Measurements from ENCODE around the gene KAZN.

KAZN gene

GRCh38 chr1:14843525-14843924 is 245.0 kb downstream of the KAZN start:
- DNase-seq (ENCODE audit: insufficient read length, low spot score) (no peak), FAIRE-seq (no peak)

- no peak for FAIRE-seq
- no peak for DNase-seq (ENCODE audit: insufficient read length, low spot score)
These were observed 245.9 kb downstream of the KAZN start for GRCh38 chr1:14844356-14844755.

- DNase-seq (ENCODE audit: insufficient read length, low spot score): no peak
- FAIRE-seq: no peak
These were observed 246.6 kb downstream of the KAZN start for GRCh38 chr1:14844923-14845617.

GRCh38 chr1:14845851-14846250 is 247.4 kb downstream of the KAZN start:
- DNase-seq (ENCODE audit: insufficient read length, low spot score): no peak
- no peak for FAIRE-seq

GRCh38 chr1:14846688-14847087 is 248.2 kb downstream of the KAZN start:
- FAIRE-seq (no peak), DNase-seq (ENCODE audit: insufficient read length, low spot score) (no peak)

DNA sequence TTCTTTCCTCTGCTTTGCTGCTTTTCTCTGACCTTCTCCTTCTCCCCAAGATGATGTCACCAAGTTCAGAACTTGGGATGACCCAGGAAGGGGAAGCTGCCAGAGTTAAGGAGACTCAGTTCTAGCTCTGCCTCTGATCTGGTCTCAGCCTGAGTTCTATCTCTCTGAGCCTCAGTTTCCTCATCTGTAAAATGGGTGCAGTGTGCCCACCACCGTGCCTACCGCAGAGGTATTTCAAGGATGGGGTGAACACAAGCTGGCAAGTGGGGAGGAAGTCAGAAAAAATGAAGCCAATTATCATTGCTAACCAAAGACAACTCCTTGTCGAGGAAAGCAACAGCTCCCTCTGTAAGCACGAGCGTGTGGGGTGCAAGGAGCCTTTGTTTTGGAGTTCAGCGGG is 249.7 kb downstream of the KAZN start:
- DNase-seq (ENCODE audit: insufficient read length, low spot score): no peak
- FAIRE-seq: no peak

GRCh38 chr1:14848625-14849024 is 250.1 kb downstream of the KAZN start:
- DNase-seq (ENCODE audit: insufficient read length, low spot score) (no peak), FAIRE-seq (no peak)

DNA sequence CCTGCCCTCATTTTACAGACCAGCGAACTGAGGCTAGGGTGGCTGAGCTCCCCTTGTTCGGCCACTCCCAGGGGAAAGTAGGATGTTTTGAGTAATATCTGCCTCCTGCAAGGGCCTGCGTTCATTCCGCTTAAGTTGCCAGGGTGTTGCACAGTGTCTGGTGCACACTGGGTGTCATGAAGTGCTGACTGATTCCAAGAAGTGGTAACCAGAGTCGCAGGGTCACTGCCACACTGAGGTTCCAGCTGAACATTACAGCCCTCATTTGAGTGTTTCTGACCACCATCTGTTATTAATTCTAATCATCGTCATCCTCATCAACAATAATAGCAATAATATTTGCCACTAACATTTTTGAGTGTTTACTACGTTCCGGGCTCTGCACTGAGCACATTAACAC is 250.6 kb downstream of the KAZN start:
- no peak for DNase-seq (ENCODE audit: insufficient read length, low spot score)
- FAIRE-seq: no peak

GRCh38 chr1:14850563-14850962 is 252.1 kb downstream of the KAZN start:
- FAIRE-seq (no peak), DNase-seq (ENCODE audit: insufficient read length, low spot score) (no peak)

GRCh38 chr1:14851760-14852159 is 253.3 kb downstream of the KAZN start:
- DNase-seq (ENCODE audit: insufficient read length, low spot score) (no peak), FAIRE-seq (no peak)

- DNase-seq (ENCODE audit: insufficient read length, low spot score): no peak
- FAIRE-seq: no peak
These were observed 253.8 kb downstream of the KAZN start for GRCh38 chr1:14852291-14852690.

GRCh38 chr1:14853518-14853917 is 255.0 kb downstream of the KAZN start:
- DNase-seq (ENCODE audit: insufficient read length, low spot score) (no peak), FAIRE-seq (no peak)

GRCh38 chr1:14855268-14855667 is 256.8 kb downstream of the KAZN start:
- FAIRE-seq (no peak), DNase-seq (ENCODE audit: insufficient read length, low spot score) (no peak)

DNA sequence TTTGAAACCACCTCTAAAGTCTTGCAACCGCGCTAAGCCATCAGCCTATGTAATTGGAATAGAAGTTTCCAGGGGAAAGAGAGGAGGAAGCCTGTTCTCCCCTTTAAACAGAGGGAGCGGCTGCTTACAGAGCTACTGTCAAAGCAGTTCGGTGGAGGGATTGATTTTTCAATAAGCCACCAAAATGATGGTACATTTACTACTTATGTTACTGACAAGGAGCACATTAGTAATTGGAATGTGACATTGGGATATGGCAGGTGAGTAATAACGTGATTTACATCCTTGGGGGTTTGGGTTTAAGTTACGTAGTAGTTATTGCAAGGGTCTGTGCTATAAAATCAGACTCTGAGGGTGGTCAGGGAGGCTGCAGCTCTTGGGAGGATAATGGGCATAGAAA is 257.3 kb downstream of the KAZN start:
- no peak for DNase-seq (ENCODE audit: insufficient read length, low spot score)
- FAIRE-seq: no peak

DNA sequence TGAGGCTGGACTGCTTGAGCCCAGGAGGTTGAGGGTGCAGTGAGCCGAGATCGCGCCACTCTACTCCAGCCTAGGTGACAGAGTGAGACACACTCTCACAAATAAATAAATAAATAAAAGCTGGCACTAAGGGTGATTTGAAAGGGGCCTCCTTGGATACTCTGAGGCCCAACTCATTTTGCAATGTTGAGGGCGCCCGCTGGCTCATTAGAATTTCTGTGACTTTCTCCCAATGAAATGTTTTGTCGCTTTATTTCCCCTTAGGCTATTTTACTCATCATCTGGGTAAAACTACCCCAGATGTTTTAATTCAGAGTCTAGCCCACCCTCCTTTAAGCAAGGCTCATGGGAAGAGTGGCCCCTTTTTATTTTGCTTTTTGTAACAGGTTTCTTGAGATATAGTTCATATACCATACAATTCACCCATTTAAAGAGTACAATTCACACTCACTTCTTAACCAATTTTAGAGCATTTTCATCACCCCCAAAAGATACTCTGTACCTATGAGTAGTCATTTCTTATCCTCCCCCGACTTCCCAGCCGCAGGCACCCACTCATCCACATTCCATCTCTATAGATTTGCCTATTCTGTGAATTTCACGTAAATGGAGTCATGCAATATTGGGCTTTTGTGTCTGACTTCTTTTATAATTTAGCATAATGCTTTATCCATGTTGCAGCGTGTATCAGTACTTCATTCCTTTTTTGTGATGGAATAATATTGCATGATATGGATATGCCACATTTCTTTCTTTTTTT is 259.1 kb downstream of the KAZN start:
- DNase-seq (ENCODE audit: insufficient read length, low spot score) (no peak), FAIRE-seq (no peak)

- FAIRE-seq: no peak
These were observed 263.8 kb downstream of the KAZN start for GRCh38 chr1:14862114-14862771.

DNA sequence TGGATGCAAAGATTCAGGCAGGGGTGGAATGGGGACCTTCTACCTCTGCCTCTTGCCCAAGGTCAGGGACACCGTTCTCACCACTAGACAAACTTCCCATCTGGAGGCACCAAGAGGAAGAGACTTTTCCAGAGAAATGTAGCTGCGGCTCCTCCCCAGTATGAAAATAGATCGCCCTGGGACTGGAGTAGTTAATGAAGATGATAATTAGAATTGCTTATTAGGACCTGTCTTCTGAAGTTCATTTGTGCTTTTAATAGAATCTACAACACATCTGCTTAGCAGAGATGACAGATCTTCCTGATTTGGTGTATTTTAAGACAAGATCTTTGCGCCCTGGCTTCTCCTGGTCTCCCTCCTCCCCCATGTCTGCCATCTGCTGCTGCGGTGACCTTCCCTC is 266.6 kb downstream of the KAZN start:
- DNase-seq (ENCODE audit: insufficient read length, low spot score) (no peak), FAIRE-seq (no peak)

More at GRCh38 chr1:14862114-14862771, 263.8 kb downstream of the KAZN start:
- DNase-seq (ENCODE audit: insufficient read length, low spot score): no peak

GRCh38 chr1:14866911-14867612 is 268.6 kb downstream of the KAZN start:
- FAIRE-seq (no peak), DNase-seq (ENCODE audit: insufficient read length, low spot score) (no peak)

GRCh38 chr1:14869187-14869586 is 270.7 kb downstream of the KAZN start:
- FAIRE-seq (no peak), DNase-seq (ENCODE audit: insufficient read length, low spot score) (no peak)

- FAIRE-seq: no peak
- DNase-seq (ENCODE audit: insufficient read length, low spot score): no peak
These were observed 272.9 kb downstream of the KAZN start for GRCh38 chr1:14871218-14871970.

DNA sequence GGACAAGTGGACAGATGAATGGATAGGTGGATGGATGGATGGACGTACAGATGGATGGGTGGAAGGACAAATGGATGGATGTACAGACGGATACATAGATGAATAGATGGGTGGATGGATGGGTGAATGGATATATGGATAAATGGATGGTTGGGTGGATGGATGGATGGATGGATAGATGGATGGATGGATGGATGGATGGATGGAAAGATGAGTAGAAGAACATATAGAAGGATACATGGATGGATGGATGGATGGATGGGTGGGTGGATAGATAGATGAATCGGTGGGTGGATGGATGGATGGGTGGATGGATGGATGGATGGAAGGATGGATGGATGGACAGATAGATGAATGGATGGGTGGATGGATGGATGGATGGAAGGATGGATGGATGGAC is 274.3 kb downstream of the KAZN start:
- FAIRE-seq: no peak
- DNase-seq (ENCODE audit: insufficient read length, low spot score): no peak

All from GM19239 (cell line).